Mucosa of gallbladder (tissue), 1 donor: ENCODE measurements around the gene TPSAB1. TPM values are rescaled to one million over a fixed set of nuclear protein-coding genes. Genes with fewer than 3 reads are reported as not detected.

Experiments used
- DNase-seq: peaks from one replicate; pipeline ENCODE4 v3.0.0-alpha.2; 2020; ENCODE audit warnings: low spot score
- total RNA-seq: library from RNA; stranded (reverse); gene quantifications from one replicate; pipeline ENCODE4 v1.2.1, GENCODE V29; 2021
- donor health status: DM: no; HTN: no; CAD: no.

The TPSAB1 gene
- total RNA-seq, 1 donor from 2014 or later, result 139 TPM

DNA sequence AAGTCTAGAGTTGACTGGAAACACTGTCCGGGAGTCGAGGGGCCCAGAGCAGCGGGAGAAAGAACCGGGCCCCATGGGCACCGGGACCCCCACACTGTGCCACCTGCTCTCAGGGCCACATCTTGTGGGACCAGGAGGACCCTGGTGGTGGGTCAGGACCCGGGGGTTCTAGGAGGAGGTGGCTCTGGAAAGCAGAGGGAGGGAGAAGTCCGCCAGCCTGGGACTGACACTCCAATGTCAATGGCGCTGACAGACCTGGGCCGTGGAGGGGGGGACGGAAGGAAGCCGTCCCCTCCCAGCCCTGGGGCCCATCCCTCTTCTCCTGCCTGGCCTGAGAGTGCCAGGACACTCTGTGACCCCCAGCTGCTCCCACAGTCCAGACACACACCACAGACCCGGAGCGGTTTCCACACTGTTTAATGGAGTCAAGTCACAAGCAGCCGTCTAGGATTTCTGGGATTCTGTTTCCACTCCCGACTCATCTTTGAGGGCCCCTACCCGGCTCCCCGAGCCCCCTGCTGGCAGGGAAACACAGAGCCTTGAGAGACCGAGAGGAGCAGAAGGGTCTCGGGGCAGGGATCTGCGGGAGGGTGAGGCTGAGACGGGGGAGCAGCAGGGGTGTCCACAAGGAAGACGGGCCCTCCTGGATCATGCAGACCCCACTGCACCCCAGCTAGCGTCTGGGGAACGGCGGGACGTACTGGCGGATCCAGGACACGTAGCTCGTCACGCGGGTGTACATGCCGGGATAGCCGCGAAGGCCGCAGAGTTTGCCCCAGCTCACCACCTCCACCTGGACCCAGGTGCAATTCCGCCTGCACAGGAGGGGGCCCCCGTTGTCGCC is 45.4 kb downstream of the TPSAB1 start:
- DNase-seq, result no peak

DNA sequence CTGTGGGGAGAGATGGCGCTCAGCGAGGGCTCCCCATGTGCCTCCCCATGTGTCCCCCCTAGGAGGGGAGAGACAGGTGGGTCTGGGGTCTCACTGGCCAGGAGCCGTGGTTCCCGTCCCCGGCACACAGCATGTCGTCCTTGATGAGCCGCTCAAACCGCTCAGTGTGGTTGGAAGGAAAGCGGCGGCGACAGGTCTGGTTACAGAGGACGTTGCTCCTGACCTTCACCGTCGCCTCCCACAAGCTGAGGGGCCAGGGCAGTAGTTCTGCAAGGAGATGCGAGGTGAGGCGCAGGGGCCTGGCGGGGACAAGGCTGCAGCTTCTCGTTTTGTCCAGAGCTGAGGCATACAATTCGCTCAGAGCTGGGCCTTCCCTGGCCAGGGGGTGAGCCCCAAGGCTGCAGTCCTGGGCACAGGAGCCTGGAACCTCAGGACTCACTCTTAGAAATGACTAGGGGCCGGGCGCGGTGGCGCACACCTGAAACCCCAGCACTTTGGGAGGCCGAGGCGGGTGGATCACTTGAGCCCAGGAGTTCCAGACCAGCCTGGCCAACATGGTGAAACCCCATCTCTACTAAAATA is 46.1 kb downstream of the TPSAB1 start:
- DNase-seq, result no peak

DNA sequence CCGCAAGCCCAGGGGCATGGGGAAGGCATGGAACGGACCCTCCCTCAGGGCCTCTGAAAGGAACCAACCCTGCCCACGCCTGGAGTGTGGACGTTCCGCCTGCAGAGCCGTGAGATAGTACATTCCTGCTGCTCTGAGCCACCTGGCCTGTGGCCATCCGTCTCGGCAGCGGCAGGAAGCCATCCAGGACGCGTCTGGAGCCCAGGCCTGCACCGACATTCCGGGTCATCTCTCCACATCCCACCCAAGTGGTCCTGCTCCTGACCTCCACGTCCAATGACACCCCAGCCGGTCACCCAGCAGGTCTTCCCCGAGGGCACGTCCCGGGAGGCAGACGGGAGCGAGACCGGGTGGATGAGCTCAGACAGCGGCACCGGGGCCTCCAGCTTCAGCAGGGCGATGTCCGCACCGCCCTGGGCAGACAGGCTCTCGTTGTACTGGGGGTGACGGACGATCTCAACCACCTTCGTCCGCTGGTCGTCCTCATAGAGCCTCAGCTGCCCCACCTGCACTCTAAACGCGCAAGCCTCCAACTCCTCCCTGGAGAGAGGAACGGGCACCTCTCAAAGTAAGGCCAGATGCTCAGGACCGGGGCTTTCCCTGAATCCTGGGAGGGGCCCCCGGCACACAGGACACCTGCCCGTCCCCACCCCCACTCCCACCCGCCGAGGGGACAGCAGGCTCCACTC is 47.6 kb downstream of the TPSAB1 start:
- DNase-seq, result no peak

DNA sequence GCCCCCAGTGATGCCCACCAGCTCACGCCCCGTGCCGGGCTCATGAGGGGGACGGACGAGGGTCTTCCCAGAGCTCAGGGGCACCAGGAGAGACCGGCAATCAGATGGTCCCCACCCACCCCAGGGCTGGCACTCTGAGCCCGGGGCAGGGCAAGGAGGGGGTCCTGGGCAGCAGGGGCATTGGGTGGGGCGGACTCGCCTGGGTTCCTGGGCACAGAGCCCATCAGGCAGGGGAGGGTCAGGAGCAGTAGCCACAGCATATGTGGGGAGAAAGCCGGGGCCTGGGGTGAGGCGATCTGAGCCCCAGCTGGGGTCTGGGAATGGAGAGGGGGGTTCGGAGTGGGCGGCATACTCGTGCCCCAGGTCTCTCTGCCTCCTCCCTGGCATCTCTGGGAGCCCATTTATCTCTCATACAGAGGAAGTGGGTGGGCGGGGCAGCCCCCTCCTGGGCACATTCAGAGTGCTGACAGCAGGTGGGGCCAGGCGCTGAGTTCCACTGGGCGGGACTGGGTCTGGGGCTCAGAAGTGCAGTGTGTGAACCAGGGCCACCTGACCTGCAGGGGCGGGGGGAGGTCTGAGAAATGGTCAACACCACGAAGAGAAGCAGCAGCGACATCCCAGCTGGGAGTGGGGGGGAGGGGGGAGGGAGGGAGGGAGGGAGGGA is 48.4 kb downstream of the TPSAB1 start:
- DNase-seq, result no peak

DNA sequence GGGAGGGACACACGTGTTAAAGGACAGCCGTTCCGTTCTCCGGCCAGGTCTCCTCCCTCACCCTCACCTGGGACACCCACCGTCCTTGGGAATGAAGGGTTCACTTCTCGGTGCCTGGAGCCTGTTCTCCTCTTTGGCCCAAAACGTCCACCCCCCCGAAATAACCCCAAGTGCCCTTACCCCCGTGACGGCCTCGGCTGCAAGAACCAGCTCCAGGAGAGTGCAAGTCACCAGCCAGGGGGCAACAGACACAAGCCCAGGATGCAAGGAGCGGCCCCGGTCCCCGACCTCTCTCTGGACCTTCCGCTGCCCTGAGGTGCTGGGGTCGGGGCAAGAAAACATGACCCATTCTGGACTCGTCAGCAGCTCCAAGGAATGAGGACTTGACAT is 49.0 kb downstream of the TPSAB1 start:
- no peak for DNase-seq

DNA sequence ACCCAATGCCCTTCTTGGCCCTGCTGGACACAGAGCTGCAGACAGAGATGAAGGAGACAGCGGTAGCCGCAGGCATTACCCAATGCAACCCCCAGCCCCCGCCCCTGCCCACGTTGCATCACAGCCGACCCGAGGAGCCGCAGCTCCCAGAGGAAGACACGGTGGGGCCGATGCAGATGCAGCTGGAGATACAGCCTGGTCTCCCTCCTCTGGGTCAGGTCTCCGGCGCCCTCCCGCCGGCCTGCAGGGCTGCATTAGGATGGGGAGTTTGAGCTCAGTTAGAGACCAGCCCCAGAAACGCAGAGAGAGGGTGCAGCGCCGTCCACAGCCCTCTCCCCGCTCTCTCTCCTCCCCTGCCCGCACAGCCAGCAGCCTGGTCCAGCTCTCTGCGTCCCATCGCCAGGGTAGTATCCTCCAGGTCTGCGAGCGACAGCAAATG is 49.6 kb downstream of the TPSAB1 start:
- no peak for DNase-seq

DNA sequence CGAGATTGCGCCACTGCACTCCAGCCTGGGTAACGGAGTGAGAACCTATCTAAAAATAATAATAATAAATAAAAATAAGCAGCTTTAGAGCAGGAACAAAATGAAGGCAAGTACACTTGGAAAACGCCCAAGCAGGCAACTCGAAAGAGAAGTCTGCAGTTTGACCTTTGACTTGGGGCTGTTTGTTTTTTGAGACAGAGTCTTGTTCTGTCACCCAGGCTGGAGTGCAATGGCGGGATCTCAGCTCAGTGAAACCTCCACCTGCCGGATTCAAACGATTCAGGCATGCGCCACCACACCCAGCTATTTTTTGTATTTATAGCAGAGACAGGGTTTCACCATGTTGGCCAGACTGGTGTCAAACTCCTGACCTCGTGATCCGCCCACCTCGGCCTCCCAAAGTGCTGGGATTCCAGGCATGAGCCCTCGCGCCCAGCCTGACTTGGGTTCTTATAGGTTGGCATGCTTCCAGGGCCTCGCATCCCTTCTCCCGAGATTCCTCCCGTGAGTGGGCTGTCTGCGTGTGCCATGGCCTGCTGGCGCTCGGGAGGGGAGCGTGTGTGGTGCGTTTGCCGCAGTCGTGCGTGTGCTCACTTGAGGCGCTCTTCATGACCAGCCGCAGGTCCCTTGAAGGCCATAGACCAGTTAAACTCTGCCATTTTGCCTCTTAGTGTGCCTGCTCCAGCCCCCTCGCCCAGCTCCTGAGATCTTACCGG is 50.5 kb downstream of the TPSAB1 start:
- DNase-seq, result no peak

DNA sequence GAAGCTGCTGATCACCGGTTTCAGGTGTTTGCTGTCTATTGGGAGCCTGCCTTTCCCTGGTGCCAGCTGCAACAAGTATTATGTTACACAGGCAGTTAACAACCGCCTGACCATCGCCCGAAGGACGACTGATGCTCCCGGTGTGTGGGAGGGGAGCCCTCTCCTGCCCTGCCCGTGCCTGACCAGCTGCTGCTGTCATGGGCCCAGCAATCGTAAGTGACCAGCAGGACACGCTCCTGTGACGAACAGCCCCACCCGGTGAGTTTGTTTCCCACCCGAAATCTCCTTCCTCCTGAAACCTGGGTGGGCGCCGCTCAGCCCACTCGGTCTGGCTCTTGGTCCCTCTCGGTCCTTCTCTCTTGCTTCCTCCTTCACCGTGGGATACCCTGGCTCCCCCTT is 51.1 kb downstream of the TPSAB1 start:
- no peak for DNase-seq

Other genes with a start within 250 kb of the TPSAB1 start
- 5.8 TPM for gene SSTR5, start 168.0 kb upstream of the TPSAB1 start, total RNA-seq
- not detected for gene C1QTNF8, start 144.5 kb upstream of the TPSAB1 start, total RNA-seq
- 133 TPM for gene CACNA1H, start 87.6 kb upstream of the TPSAB1 start, total RNA-seq
- gene TPSG1, start 15.4 kb upstream of the TPSAB1 start, total RNA-seq, result 1.6 TPM
- 215 TPM for gene TPSB2, start 10.5 kb upstream of the TPSAB1 start, total RNA-seq
- gene TPSD1, start 15.4 kb downstream of the TPSAB1 start, total RNA-seq, result 0.69 TPM
- 100 TPM for gene UBE2I, start 68.9 kb downstream of the TPSAB1 start, total RNA-seq
- 2.6 TPM for gene BAIAP3, start 92.9 kb downstream of the TPSAB1 start, total RNA-seq
- 51.2 TPM for gene TSR3, start 111.2 kb downstream of the TPSAB1 start, total RNA-seq
- gene GNPTG, start 111.2 kb downstream of the TPSAB1 start, total RNA-seq, result 86.6 TPM
- 32.6 TPM for gene UNKL, start 174.0 kb downstream of the TPSAB1 start, total RNA-seq
- 8.7 TPM for gene UQCC4, start 180.0 kb downstream of the TPSAB1 start, total RNA-seq
- gene PERCC1, start 190.4 kb downstream of the TPSAB1 start, total RNA-seq, result not detected
- gene CCDC154, start 203.9 kb downstream of the TPSAB1 start, total RNA-seq, result 3.6 TPM
- 111 TPM for gene CLCN7, start 234.3 kb downstream of the TPSAB1 start, total RNA-seq
- 0.14 TPM for gene PTX4, start 248.2 kb downstream of the TPSAB1 start, total RNA-seq